ENCODE measurements around the gene INAFM1. TPM values are rescaled to one million over a fixed set of nuclear protein-coding genes. Genes with fewer than 3 reads are reported as not detected.

Gene INAFM1
- polyA plus RNA-seq, 1 donor = 9.2 TPM

Other genes starting within 250 kb of the INAFM1 start
- gene TMEM160, start 226.3 kb upstream of the INAFM1 start, polyA plus RNA-seq = 12.8 TPM
- gene ZC3H4, start 161.1 kb upstream of the INAFM1 start, polyA plus RNA-seq = 27.4 TPM
- 61.0 TPM for gene SAE1, start 144.1 kb upstream of the INAFM1 start, polyA plus RNA-seq
- gene BBC3, start 43.7 kb upstream of the INAFM1 start, polyA plus RNA-seq = 2.1 TPM
- gene CCDC9, start 18.4 kb upstream of the INAFM1 start, polyA plus RNA-seq = 23.2 TPM
- 2.0 TPM for gene C5AR1, start 35.0 kb downstream of the INAFM1 start, polyA plus RNA-seq
- 0.25 TPM for gene C5AR2, start 57.3 kb downstream of the INAFM1 start, polyA plus RNA-seq
- gene DHX34, start 74.4 kb downstream of the INAFM1 start, polyA plus RNA-seq = 13.6 TPM
- gene MEIS3, start 144.6 kb downstream of the INAFM1 start, polyA plus RNA-seq = 19.7 TPM
- gene SLC8A2, start 197.0 kb downstream of the INAFM1 start, polyA plus RNA-seq = 0.54 TPM
- 9.4 TPM for gene KPTN, start 209.3 kb downstream of the INAFM1 start, polyA plus RNA-seq
- 87.9 TPM for gene NAPA, start 240.2 kb downstream of the INAFM1 start, polyA plus RNA-seq